ENCODE data around the gene GRPR. TPM values are rescaled to one million over a fixed set of nuclear protein-coding genes. Genes with fewer than 3 reads are reported as not detected.
"Not testable (repeated sequence)": the region's sequence is repeated elsewhere in the genome, so short reads cannot be mapped to it uniquely, and the experiment has no call there.

Gene GRPR
- total and polyA plus RNA-seq, 12 donors = 0.03 to 0.57 (median 0.28) TPM; not detected in 1

DNA sequence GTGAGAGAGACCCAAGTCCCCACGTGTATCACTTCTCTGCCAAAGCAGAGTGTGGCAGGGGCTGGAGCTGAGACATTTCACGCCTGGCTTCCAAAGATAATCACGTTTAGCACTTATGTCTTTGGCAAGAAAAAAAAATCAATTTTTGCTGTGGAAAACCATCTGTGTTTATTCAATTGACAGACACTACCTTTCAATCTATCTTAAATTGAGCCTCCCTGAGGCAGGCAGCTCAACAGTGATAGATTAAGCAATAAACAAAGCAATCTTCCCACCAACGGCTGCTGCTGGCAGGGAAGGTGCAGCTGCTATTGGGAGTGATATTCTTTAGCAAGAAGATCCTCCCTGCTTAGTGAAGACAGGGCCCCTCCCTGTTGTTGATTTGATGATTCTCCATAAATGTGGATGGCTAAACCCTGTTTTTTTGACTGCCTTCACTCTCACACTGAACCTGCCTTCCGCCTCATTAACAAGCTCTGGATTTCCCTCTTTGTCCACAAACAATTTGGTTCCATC lies 32.3 kb downstream of the GRPR start:
- intact Hi-C loops (cut with DNase I) = no loop called here
- 57 to 66% methylated on average over 5 of the region's 5 CpGs for WGBS, 2 donors
- TF ChIP-seq, protein P1, sequence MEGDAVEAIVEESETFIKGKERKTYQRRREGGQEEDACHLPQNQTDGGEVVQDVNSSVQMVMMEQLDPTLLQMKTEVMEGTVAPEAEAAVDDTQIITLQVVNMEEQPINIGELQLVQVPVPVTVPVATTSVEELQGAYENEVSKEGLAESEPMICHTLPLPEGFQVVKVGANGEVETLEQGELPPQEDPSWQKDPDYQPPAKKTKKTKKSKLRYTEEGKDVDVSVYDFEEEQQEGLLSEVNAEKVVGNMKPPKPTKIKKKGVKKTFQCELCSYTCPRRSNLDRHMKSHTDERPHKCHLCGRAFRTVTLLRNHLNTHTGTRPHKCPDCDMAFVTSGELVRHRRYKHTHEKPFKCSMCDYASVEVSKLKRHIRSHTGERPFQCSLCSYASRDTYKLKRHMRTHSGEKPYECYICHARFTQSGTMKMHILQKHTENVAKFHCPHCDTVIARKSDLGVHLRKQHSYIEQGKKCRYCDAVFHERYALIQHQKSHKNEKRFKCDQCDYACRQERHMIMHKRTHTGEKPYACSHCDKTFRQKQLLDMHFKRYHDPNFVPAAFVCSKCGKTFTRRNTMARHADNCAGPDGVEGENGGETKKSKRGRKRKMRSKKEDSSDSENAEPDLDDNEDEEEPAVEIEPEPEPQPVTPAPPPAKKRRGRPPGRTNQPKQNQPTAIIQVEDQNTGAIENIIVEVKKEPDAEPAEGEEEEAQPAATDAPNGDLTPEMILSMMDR (IDR thresholded peaks at IDR 0.05) = no peak

DNA sequence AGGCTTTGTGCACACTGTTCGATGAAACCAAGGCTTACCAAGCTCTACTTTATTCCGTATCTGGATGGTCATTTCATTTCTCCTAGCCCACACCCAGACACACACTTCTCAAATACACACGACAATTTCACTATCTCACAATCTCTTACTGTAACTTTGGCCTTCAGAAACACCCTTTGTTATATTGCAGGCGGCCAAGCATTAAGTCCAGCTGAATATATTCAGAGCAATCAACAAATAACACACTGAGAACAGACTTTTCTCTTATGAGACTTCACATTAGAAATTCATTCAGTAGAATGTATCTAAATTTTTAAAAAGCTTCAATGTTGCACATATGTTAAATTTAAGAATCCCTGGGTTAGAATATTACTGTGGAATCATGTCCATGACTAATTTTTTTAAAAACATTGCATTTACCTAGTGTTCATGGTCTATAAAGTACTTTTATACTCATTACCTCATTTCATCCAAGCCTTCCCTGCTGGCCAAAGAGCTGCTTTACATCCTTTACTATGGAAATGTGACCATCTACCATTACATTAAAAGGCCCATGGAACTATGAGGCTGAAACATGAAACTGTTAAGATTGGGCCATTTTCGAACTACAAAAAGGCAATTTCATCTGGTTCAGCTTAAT lies 33.4 kb downstream of the GRPR start:
- Histone ChIP-seq H3K9me3 (no peaks in the 10 kb centered on the region), H3K4me3 (no peak overlapping the region), H3K4me1 (no peaks in the 10 kb centered on the region), H3K27ac (no peak overlapping the region), H3K27me3 (peaks cover 0 to 43% (median 0%) of the 10 kb centered on the region in 7 donors), H3K36me3 (no peaks in the 10 kb centered on the region)
- ATAC-seq (no peak), DNase-seq (no peak)
- 87 to 92% methylated on average over 5 of the region's 5 CpGs for WGBS, 2 donors
- intact Hi-C loops (cut with DNase I) = no loop called here
- TF ChIP-seq, protein P1 (IDR thresholded peaks at IDR 0.05) = no peak

More for the DNA sequence above, 32.3 kb downstream of the GRPR start:
- H3K4me1 ChIP-seq = no peaks in the 10 kb centered on the region
- peaks cover 0 to 35% (median 0%) of the 10 kb centered on the region in 7 donors for H3K27me3 ChIP-seq
- DNase-seq = no peak
- H3K4me3 ChIP-seq = no peak overlapping the region
- H3K27ac ChIP-seq = no peak overlapping the region
- no peaks in the 10 kb centered on the region for H3K9me3 ChIP-seq
- no peaks in the 10 kb centered on the region for H3K36me3 ChIP-seq
- no peak for ATAC-seq

DNA sequence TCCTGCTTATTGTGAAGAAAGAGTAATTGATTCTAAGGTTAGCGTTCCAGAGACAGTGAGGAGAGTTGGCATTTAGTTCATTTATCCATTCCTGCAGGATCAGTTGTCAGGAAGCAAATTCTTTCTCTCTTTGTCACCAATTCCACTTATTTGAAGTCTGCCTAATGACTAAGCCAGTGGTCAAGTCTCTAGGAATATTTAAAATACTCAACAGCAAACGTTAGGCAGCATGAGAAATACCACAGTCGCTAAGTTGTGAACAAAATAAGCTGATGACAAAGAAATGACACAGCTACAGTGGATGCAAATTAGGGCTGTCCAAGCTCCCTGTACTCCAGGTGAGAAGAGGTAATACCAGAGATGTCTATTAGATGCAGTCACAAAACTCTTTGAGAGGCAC lies 37.4 kb downstream of the GRPR start:
- Histone ChIP-seq H3K9me3 (no peaks in the 10 kb centered on the region), H3K4me3 (no peak overlapping the region), H3K27ac (no peak overlapping the region), H3K36me3 (no peaks in the 10 kb centered on the region), H3K4me1 (no peaks in the 10 kb centered on the region), H3K27me3 (peaks cover 0 to 39% (median 0%) of the 10 kb centered on the region in 7 donors)
- intact Hi-C loops (cut with DNase I) = no loop called here
- WGBS, 2 donors = 54 to 62% methylated on average over 3 of the region's 3 CpGs
- ATAC-seq (no peak), DNase-seq (no peak)
- TF ChIP-seq, protein P1 (IDR thresholded peaks at IDR 0.05) = no peak

DNA sequence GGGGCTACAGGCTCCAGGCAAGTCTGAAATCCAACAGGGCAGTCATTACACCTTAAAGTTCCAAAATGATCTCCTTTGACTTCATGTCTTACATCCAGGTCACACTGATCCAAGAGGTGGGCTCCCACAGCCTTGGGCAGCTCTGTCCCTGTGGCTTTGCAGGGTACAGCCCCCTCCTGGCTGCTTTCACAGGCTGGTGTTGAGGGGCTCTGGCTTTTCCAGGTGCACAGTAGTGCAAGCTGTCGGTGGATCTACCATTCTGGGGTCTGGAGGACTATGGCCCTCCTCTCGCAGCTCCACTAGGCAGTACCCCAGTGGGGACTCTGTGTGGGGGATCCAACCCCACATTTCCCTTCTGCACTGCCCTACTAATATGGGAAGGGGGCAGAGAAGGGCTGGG lies 37.8 kb downstream of the GRPR start:
- ATAC-seq; H3K4me3 ChIP-seq; intact Hi-C loops (cut with DNase I); H3K36me3 ChIP-seq; H3K9me3 ChIP-seq; DNase-seq; H3K27ac ChIP-seq; H3K4me1 ChIP-seq: not testable (repeated sequence)
- peaks cover 0 to 40% (median 0%) of the 10 kb centered on the region in 7 donors for H3K27me3 ChIP-seq
- WGBS, 2 donors = 93 to 96% methylated on average over 2 of the region's 2 CpGs

DNA sequence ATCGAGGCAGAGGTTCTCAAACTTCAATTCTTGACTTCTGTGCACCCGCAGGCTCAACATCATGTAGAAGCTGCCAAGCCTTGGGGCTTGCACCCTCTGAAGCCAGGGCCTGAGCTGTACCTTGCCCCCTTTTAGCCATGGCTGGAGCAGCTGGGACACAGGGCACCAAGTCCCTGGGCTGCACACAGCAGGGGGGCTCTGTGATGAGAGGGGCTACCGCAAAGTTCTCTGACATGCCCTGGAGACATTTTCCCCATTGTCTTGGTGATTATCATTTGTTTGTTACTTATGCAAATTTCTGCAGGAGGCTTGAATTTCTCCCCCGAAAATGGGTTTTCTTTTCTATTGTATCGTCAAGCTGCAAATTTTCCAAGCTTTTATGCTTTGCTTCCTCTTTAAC lies 39.0 kb downstream of the GRPR start:
- Histone ChIP-seq H3K36me3 (no peaks in the 10 kb centered on the region), H3K4me1 (no peaks in the 10 kb centered on the region), H3K27me3 (peaks cover 0 to 36% (median 0%) of the 10 kb centered on the region in 7 donors), H3K4me3 (no peak overlapping the region), H3K9me3 (no peaks in the 10 kb centered on the region), H3K27ac (no peak overlapping the region)
- TF ChIP-seq, protein P1 (IDR thresholded peaks at IDR 0.05) = no peak
- ATAC-seq (no peak), DNase-seq (no peak)
- 69 to 89% methylated on average over 5 of the region's 5 CpGs for WGBS, 2 donors
- intact Hi-C loops (cut with DNase I) = no loop called here

Data from heart right ventricle (tissue), 16 donors.